HG03135 (cell line): ENCODE results near the gene FGD4.
A peak's percentile ranks its signal among the peaks of the same experiment; 100 is the strongest.

Experiments used
- ATAC-seq: cut with Tn5 transposase; IDR thresholded peaks from one replicate; pipeline ENCODE4 v1.9.1; 2021; ENCODE audit warnings: mild to moderate bottlenecking, moderate library complexity; ENCODE audit not compliant: unreplicated experiment

FGD4 gene

DNA sequence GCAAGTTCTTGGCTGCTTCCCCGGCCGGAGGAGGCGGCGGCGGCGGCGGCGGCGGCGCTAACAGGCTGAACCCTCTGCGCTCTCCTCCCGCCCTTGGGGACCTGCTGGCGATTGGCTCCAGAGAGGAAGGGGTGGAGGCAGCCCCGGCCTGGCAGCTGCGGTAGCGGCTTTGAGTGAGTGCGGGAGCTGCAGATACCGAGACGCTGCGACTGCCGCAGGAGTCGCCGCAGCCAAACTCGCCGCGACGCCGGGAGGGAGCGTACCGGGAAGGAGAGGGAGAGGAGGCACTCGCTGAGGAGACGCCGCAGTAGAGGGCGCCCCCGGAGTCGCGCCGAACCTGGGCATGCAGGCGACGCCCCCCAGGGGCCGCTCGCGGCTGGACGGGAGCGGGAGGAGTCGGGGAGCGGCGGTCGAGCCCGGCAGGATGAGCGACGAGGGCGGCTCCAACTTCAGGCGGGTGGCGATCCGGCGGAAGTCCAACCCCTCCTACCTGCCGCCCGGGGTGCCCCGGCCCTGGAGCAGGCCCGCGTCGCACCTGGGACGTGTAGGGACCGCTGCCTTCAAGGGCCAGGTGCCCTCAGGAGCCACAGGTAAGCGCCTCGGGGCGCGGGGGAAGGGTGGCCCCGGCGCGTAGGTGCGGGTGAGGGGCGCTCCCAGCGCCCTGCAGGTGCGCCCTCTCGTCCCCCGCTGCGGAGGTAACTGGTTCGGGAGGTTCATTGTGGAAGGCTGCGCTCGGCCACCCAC lies at the start of gene FGD4:
Gene FGD4 (plus strand): TSS at position 189 of the 744 bp plus-strand sequence.
- peak; percentile 84 for ATAC-seq

DNA sequence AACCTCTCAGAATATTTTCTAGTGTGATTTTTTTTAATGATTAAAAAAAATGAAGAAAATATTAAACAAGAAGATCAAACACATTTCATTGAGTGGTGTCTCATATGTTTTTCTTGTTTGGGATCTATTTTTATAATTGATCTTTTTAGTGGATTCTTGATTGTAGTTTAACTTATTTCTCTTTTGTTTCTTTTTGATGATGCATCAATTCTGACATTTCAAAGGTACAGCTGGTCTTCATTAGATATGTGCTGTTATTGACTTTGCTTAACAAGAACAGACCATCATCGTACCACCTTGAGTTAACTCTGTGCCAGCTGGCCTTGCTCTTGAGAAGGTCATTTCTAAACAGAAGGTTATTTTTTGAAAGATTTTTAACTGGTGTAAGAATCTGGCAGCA lies 45.8 kb upstream of the FGD4 start:
- no peak for ATAC-seq

DNA sequence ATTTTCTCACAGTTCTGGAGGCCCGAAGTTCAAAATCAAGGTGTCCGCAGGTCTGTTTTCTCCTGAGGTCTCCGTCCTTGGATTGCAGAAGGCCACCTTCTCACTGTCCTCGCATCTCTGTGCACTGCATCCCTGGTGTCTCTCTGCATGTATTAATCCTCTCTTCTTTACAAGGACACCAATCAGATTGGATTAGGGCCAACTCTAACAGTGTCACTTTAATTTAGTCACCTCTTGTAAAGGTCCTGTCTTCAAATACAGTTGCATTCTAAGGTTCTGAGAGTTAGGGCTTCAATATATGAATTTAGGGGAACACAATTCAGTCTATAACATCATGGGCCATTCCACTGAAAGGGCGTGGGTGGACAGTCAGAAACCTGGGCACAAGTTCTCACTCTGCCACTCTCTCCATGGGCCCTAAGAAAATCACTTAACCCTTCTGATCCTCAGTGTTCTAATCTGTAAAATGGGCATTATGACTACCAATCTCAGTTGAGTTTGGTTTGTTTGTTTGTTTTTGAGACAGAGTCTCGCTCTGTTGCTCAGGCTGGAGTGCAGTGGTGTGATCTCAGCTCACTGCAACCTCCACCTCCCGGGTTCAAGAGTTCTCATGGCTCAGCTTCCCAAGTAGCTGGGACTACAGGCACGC lies 41.6 kb upstream of the FGD4 start:
- ATAC-seq: no peak

DNA sequence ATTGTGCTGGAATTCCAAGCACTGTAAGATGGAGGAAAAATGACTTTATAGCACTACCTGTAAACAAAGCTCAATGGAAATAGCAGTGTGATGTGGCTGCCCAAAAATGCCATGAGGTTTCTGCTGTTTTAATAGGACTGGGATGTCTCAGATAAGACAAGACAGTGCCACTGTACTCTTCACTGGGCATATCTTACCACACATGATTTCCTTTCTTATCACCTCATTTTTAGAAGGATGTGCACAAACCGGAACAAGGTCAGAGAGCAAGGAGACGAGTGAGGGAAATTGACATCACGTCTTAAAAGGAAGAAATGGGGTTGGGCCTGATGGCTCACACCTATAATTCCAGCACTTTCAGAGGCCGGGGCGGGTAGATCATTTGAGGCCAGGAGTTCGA lies 38.4 kb upstream of the FGD4 start:
- no peak for ATAC-seq

DNA sequence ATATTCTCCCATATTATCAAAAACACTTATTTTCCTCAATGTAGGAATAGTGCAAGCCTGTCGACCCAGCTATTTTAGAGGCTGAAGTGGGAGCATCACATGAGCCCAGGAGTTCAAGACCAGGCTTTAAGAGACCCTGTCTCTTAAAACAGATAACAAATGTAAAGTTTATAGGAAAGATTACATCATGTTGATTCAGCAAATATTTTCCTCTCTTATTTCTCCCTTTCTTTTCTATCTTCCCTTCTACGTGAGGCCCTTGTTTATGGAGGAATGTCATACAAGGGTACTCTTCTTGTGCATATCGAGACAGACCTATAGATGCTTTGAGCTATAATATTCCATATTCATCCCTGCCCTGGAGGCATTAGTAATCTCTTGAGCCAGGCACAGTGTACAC lies 36.5 kb upstream of the FGD4 start:
- ATAC-seq: no peak

DNA sequence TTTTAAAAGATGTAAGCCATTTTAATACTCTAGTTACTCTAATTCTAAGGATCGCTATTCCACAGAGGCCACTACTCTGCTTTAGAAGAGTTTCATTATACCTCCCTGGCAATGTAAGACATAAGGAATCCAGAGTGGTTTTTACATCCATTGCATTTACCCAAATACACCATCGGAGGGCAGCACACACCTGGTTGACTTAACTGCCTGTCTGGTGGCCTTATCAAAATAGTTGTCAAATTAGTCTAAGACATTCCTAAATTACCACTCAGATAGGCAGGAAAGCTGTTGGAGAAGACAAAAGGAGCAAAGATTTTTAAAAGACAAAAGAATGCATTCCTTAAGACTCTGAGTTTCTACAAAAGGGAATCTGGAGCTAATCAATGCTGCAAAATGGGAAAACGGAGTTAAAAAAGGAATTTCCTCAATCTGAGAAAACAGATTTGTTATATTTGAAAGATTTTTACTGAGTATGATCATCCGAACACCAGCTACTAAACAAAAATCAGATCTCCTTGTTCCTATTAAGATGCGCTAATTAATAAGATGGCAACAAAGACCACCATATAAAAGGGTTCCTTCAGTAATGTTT lies 33.8 kb upstream of the FGD4 start:
- peak; percentile 65 for ATAC-seq

DNA sequence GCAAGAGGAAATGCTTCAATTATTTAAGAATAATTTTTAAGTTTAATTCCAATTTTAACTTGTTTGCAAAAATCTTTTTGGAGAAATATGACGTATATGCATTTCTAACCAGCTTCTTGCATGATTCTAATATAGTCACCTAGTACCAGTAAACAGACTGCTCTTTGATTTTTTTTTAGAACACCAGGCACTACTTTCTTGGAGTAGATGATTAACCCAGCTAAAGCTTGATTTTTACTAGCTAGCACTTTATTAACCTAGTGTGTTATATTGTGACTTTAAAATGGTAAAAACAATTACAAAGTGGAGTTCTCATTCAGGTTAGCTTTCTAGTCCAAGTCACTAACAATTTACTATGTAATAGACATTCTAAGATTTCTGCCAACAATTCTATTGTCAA lies 32.6 kb upstream of the FGD4 start:
- no peak for ATAC-seq

DNA sequence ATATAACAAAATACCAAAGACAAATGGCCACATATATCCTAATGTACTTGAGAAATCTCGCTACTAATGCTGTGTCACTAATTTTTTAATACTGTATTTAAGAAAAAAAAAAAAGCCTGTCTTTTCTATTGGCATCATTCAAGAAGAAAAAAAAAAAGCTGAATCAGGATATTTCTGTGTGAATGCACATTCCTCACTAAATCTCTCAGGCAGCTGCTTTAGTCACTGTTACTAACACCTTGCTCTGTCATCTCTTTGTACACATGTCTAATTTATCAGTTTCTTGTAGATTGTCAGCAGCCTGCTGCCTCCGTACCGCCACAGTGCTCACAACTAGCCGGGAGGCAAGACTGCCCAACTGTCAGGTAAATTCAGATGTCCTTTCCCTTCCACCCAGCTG lies 32.0 kb upstream of the FGD4 start:
- no peak for ATAC-seq

DNA sequence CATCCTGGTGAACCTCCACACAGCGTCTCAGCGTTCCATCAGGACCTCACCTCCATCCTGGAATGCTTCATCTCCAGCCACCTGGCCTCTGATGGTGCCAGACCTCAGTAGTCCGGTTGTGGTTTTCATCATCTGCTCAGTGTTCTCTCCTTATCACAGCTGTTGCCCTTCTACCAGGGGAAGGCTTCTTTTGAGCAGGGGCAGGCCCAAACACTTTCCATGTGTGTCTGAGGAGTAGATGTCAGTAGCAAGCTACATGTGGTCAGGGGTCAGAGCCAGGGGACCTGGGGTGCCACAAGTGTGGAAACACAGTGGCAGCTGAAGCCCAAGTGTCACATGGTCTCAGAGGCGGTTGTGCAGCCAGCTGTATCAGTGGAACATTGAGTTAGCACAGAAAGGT lies 30.2 kb upstream of the FGD4 start:
- no peak for ATAC-seq

DNA sequence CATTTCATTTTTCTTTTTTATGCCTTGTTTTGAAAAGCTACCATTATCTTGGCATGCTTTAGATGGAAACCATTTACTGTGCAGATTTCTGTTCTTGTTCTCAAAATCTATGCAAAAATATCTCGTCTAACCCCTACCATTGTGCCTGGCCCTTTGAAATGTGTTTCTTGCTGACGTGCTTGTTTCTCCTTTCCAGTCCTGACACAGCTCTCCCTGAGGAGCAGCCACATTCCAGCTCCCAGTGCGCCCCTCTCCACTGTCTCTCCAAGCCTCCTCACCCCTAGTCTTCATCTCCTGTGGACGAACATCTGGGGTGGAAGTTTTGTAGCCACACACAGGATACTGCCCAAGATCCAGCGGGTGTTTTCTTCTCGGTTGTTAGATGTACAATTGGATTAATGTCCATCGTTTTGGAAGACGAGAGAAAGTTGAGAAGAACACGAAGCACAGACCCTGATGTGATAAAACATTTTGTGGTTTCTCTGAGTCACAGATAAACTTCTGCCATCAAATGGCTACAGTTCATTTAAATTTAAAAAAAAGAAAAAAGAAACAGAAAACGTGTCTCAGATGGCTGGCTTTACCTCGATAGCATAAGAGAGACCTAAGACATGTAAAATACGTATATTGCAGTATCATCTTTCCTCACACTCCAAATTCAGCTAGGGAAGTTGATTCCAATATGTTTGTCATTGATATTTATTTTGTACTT lies 21.9 kb upstream of the FGD4 start:
- no peak for ATAC-seq

DNA sequence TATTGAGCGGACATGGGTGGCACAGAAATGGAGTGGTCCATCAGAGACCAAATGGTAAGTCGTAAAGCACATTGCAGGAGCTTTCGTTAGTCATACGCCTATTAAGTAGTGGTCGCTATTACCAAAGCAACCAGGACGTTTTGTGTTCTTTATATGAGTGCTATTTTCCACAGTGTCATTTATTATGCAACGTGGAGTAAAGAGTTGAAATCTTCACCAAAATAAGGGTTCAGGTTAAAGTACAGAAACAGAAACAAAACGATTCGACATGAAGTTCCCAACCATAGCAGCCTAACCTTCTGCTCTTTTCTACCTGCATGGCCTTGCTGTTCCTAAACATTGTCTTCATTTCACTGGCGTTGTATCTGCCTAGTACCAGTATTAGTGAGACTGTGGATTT lies 20.1 kb upstream of the FGD4 start:
- ATAC-seq: no peak

DNA sequence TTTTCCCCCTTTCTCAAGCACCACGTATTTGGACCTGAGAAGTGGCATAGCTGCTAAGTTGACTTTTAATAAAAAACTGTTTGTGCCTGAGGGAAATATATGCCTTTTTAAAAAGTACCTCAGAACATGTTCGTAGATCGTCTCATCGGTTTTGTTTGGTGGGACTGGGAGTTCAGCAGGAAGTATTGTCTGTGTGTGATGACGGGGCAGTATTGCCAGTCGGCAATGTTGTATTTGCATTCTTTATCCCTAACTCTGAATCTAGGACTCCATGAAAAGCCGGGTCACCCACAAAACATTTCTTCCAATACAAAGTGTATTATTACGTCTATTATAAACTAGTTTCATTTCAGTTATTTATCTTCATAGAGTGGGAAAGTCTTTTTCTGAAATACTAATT lies 19.7 kb upstream of the FGD4 start:
- no peak for ATAC-seq

DNA sequence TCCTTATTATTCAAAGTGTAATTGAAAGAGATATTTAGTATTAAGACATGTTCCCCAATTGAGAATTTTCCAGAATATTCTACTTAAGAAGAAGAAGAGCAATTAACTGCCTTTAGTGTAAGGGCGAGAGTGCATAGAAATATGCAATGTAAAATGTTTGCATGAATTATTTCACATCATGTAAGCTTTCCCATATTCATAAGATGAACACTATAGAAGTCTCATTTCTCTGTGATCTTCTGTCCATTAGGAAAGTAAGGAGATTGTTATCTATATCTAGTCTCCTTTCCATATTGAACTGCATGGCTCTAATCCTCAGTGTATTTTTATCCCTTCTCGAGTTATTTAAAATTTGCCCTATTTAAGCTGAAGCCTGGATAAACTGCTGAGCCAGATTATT lies 17.1 kb upstream of the FGD4 start:
- ATAC-seq: no peak

DNA sequence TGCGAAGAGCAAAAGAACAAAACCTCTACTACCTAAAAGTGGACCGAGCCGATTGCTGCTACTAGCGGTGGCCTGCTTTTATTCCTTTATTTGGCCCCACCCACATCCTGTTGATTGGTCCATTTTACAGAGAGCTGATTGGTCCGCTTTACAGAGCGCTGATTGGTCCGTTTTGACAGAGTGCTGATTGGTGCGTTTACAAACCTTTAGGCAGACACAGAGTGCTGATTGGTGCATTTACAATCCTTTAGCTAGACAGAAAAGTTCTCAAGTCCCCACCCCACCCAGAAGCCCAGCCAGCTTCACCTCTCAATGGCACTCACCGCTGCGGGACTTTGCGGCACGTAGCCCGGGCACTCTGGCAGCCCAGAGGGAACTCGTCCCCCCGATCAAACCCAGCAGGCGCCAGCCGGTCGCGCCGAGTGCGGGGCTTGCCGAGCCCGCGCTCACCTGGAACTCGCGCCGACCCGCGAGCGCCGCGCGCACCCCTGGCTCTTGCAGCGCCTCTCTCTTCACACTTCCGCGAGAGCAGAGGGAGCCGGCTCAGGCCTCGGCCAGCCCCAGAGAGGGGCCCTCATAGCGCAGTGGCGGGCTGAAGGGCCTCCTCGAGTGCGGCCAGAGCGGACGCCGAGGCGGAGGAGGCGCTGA lies 8.7 kb upstream of the FGD4 start:
- no peak for ATAC-seq

DNA sequence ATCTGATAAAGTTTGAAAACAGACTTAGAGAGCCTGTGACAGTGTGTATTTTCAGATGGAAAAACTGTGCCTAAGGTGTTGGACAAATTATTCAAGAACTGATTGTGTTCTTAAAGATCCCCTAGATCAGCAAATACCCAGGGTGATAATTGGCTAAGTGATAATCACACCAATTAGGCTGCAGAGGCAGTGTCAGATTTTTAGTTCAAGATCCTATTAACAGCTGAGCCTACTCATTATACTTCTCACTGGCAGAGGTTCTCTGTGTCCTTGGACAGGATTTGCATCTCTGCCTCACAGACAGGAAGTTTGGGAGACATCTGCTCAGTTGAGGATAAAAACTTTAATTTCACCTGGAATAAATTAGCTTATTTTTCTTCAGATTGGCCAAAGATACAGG lies 4.3 kb upstream of the FGD4 start:
- ATAC-seq: no peak

DNA sequence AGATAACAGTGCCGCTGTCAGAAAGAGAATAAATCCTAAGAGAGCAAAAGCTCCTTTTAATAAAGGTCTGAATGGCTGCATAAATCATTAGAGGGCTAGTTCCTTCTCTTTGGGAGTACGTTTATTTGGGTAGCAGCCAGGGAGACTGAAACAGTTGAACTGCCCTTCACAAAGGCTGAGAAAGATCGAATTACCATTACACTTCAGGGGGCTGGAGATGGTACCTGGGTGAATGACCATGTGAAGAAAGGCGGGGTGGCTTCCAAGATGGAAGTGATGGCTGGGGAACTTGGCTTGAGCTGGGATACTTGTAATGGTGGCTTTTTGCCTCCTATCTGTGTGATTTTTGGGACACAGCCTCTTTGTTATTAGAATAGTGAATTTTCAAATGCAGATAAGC lies 1.7 kb upstream of the FGD4 start:
- ATAC-seq: no peak

DNA sequence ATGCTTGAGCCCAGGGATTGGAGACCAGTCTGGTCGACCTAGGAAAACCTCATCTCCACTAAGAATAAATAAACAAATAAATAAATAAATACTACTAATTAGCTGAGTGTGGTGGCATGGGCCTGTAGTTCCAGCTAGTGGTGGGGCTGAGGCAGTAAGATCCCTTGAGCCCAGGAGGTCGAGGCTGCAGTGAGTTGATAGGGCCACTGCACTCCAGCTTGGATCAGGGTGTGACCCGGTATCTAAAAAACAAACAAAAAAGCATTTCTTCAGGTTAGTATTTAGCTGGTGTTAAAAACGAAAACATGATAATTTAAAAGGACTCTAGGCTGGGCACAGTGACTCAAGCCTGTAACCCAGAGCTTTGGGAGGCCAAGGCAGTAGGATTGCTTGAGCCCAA lies 1.2 kb upstream of the FGD4 start:
- no peak for ATAC-seq

DNA sequence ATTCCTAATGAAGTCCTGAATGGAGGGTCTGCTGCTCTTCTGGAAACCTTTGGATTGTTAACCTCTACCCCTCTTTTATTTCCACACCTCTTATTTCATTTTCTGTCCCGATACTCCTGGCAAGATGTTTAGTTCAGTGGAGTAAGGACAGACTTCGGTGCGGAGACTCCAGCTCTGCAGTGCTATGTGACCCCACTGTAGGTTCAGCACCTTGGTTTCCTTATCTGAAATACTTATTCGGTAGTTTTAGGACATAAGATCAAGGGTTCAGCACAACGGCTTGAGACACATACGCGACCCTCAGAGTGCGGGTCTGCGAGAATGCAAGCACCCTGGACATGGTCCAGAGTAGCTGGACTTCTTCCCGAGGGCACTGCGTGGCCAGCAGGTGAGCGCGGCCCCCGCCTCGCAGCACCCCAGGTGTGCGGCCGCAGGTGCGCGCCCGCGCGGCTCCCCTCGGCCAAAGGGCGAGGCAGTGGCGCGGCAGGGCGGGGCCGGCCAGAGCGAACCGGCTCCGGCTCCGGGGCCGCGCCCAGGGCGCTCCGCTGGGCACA lies 465 bp upstream of the FGD4 start:
- no peak for ATAC-seq

DNA sequence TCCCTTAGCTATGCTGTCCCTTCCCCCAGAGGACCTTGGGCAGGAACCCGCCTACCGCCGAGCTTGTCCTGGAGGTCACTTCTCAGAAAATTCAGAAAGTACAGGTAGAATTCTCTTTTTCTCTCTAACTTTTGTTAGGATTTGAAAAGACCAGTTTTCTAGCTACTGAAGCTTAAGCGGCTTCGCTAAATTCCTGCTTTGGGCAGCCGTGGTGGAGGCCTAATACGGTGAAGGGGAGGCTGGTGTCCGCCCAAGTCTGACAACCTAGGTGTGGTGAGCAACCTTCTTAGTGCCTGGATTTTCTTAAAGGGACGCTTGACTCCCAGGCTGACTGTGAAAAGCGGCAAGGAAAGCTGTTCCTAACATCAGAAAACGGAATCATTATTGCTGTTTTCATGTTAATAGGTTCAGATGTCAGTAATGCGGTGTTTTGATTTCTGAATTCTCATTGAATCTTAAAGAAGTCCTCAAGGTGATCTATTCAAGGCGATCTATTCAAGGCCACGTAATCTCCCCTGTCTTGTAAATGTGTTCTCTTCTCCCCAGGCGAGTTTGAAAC lies 835 bp downstream of the FGD4 start:
- ATAC-seq: no peak

DNA sequence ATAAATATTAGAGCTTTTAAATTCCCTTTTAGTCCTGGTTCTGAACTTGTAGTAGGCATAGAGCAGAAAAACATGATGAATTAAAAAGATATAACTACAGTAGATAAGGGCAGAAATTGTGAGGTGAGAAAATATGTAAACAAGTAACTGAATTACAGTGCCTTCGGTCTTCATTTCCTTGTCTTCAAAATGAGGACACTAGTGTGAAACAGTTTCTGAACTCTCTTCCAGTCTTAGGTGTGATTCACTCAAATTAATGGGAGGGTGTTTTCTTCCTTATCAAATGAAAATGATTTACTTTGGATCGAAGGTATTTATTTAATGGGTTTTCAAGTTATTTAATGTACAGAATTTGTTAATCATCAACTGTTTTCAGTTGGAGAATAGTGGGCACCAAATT lies 1.5 kb downstream of the FGD4 start:
- no peak for ATAC-seq

DNA sequence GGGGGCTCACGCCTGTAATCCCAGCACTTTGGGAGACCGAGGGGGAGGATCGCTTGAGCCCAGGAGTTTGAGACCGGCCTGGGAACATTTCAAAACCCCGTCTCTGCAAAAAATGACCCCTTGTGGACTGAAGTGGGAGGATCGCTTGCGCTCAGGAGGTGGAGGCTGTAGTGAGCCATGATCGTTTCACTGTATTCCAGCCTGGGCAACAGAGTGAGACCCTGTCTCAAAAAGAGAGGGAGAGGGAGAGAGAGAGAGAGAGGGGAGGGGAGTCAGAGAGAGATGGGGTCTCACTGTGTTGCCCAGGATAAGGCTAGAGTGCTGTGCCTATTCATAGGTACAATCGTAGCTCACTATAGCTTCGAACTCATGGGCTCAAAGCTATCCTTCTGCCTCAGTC lies 2.8 kb downstream of the FGD4 start:
- no peak for ATAC-seq
